Smooth muscle cell (in vitro differentiated cells): Measurements from ENCODE around the gene EGFLAM. TPM values are rescaled to one million over a fixed set of nuclear protein-coding genes. Genes with fewer than 3 reads are reported as not detected.
A peak's percentile ranks its signal among the peaks of the same experiment; 100 is the strongest.

Experiments
- DNase-seq: peaks from one replicate; lab custom pipeline; 2025; ENCODE audit not compliant: unreplicated experiment; lab: John Stamatoyannopoulos, UW
- H2AFZ ChIP-seq: fragments of 200-600 bp; sonication (generic); 2 replicates; pipeline ENCODE4 v1.6.0; 2016; ENCODE audit warnings: antibody characterized with exemption, low read depth, mild to moderate bottlenecking
- H3F3A ChIP-seq: fragments of 200-600 bp; sonication (generic); 2 replicates; pipeline ENCODE4 v1.6.0; 2017; ENCODE audit warnings: antibody characterized with exemption, low read depth
- H3K27ac ChIP-seq: fragments of 200-600 bp; sonication (generic); 2 replicates; pipeline ENCODE4 v1.5.1; 2016; ENCODE audit warnings: low read depth, mild to moderate bottlenecking
- H3K27me3 ChIP-seq: fragments of 200-600 bp; sonication (generic); 2 replicates; pipeline ENCODE4 v1.6.1; 2016; ENCODE audit warnings: low read depth, mild to moderate bottlenecking
- H3K36me3 ChIP-seq: fragments of 200-600 bp; sonication (generic); 2 replicates; pipeline ENCODE4 v1.5.1; 2016; ENCODE audit warnings: low read depth
- H3K4me1 ChIP-seq: fragments of 200-600 bp; sonication (generic); 2 replicates; pipeline ENCODE4 v1.5.1; 2016; ENCODE audit warnings: low read depth
- H3K4me2 ChIP-seq: fragments of 200-600 bp; sonication (generic); 2 replicates; pipeline ENCODE4 v1.6.0; 2016; ENCODE audit warnings: mild to moderate bottlenecking
- H3K4me3 ChIP-seq: fragments of 200-600 bp; sonication (generic); 2 replicates; pipeline ENCODE4 v1.5.1; 2016; ENCODE audit warnings: mild to moderate bottlenecking
- H3K79me2 ChIP-seq: fragments of 200-600 bp; sonication (generic); 2 replicates; pipeline ENCODE4 v1.6.0; 2016; ENCODE audit warnings: low read depth, mild to moderate bottlenecking
- H3K9ac ChIP-seq: fragments of 200-600 bp; sonication (generic); 2 replicates; pipeline ENCODE4 v1.6.0; 2016; ENCODE audit warnings: low read depth
- H3K9me3 ChIP-seq: fragments of 200-600 bp; sonication (generic); replicated peaks from 2 replicates; pipeline ENCODE4 v1.5.1; 2016; ENCODE audit warnings: low read depth
- H4K20me1 ChIP-seq: fragments of 200-600 bp; sonication (generic); 2 replicates; pipeline ENCODE4 v1.6.0; 2016; ENCODE audit warnings: low read depth
- CTCF ChIP-seq: fragments of 200-600 bp; sonication (generic); IDR thresholded peaks from 2 replicates; pipeline ENCODE4 v1.5.1; 2017; ENCODE audit warnings: borderline replicate concordance, mild to moderate bottlenecking, antibody characterized with exemption; ENCODE audit not compliant: insufficient read depth, poor library complexity, severe bottlenecking
- WGBS: methylation state at CpG from one replicate; pipeline ENCODE4 v1.1.7; 2016; ENCODE audit warnings: low lambda C conversion rate; 5-methylcytosine and 5-hydroxymethylcytosine counted together
- polyA plus RNA-seq: library from polyadenylated mRNA; unstranded; fragments of >200 nt; fragmentation: Nextera tagmentation; extraction: Ambion mirVana; gene quantifications from 2 replicates; pipeline ENCODE4 v1.2.1, GENCODE V29; 2016
- total RNA-seq: library from RNA; depleted of rRNA; stranded (reverse); fragments of >200 nt; gene quantifications from 2 replicates; pipeline ENCODE4 v1.2.3, GENCODE V29; 2014

EGFLAM gene
- total and polyA plus RNA-seq, 2 experiments from 2014 or later: 103 to 194 TPM

GRCh38 chr5:38463634-38464521, 205.5 kb downstream of the EGFLAM start:
- no peaks in the 10 kb centered on the region for H3K27me3 ChIP-seq
- peak overlapping the region; percentile 88 for H3K27ac ChIP-seq
- peaks cover 6% of the 10 kb centered on the region for H4K20me1 ChIP-seq
- no peaks in the 10 kb centered on the region for H3K79me2 ChIP-seq
- no peak for TF ChIP-seq CTCF
- DNase-seq: no peak
- H3K4me1 ChIP-seq: peaks cover 19% of the 10 kb centered on the region
- no peak overlapping the region for H2AFZ ChIP-seq
- WGBS: 44% methylated on average over 10 of the region's 10 CpGs
- H3F3A ChIP-seq: peaks cover 27% of the 10 kb centered on the region
- H3K4me3 ChIP-seq: no peak overlapping the region
- H3K9ac ChIP-seq: peak overlapping the region; percentile 42
- H3K4me2 ChIP-seq: peak overlapping the region; percentile 75
- H3K36me3 ChIP-seq: no peaks in the 10 kb centered on the region
- no peaks in the 10 kb centered on the region for H3K9me3 ChIP-seq

GRCh38 chr5:38465061-38465460, 206.7 kb downstream of the EGFLAM start:
- WGBS: 73% methylated on average over 2 of the region's 2 CpGs
- no peak overlapping the region for H2AFZ ChIP-seq

GRCh38 chr5:38465702-38466423, 207.5 kb downstream of the EGFLAM start:
- no peak for DNase-seq
- peaks cover 19% of the 10 kb centered on the region for H3K4me1 ChIP-seq
- H3K27me3 ChIP-seq: no peaks in the 10 kb centered on the region
- no peaks in the 10 kb centered on the region for H3K36me3 ChIP-seq
- WGBS: 92% methylated on average over 9 of the region's 9 CpGs
- H3K9ac ChIP-seq: no peak overlapping the region
- H3K4me2 ChIP-seq: no peak overlapping the region
- no peak overlapping the region for H3K4me3 ChIP-seq
- TF ChIP-seq CTCF: no peak
- H3K27ac ChIP-seq: no peak overlapping the region
- peaks cover 19% of the 10 kb centered on the region for H3F3A ChIP-seq
- peaks cover 6% of the 10 kb centered on the region for H4K20me1 ChIP-seq
- H2AFZ ChIP-seq: no peak overlapping the region
- no peaks in the 10 kb centered on the region for H3K9me3 ChIP-seq
- no peaks in the 10 kb centered on the region for H3K79me2 ChIP-seq

More at GRCh38 chr5:38465061-38465460, 206.7 kb downstream of the EGFLAM start:
- peak overlapping the region; percentile 67 for H3K27ac ChIP-seq
- peaks cover 6% of the 10 kb centered on the region for H4K20me1 ChIP-seq
- no peak overlapping the region for H3K4me3 ChIP-seq
- no peaks in the 10 kb centered on the region for H3K27me3 ChIP-seq
- H3K79me2 ChIP-seq: no peaks in the 10 kb centered on the region
- no peaks in the 10 kb centered on the region for H3K36me3 ChIP-seq
- no peak for TF ChIP-seq CTCF
- peak overlapping the region; percentile 10 for H3K4me2 ChIP-seq
- DNase-seq: no peak
- H3K9me3 ChIP-seq: no peaks in the 10 kb centered on the region
- H3F3A ChIP-seq: peaks cover 25% of the 10 kb centered on the region
- peaks cover 19% of the 10 kb centered on the region for H3K4me1 ChIP-seq
- H3K9ac ChIP-seq: no peak overlapping the region
